Measurements from ENCODE around the gene OR5K2. TPM values are rescaled to one million over a fixed set of nuclear protein-coding genes. Genes with fewer than 3 reads are reported as not detected.

OR5K2 gene
- total and polyA plus RNA-seq, 2 of the 4 experiments (the other 2 are of a cell fraction) = not detected

GRCh38 chr3:98541695-98542094, 44.2 kb downstream of the OR5K2 start:
- H3K9ac ChIP-seq (ENCODE audit: low read depth, low read length) = no peak overlapping the region
- H2AK5ac ChIP-seq (ENCODE audit: low read depth, low read length) = no peak overlapping the region
- ATAC-seq (ENCODE audit: low read depth) = no peak
- no peak for DNase-seq
- no peak overlapping the region for H3K18ac ChIP-seq (ENCODE audit: low read depth, low read length)
- no peaks in the 10 kb centered on the region for H3K79me1 ChIP-seq (ENCODE audit: low read depth in 1 of 2, low read length in 2 of 2)
- CTCF ChIA-PET = no interaction called here
- H3K9me3 ChIP-seq (ENCODE audit: control insufficient read depth, insufficient read depth, low read length) = no peaks in the 10 kb centered on the region
- H2AFZ ChIP-seq (replicated peaks; ENCODE audit: low read length, poor library complexity) = no peak overlapping the region
- dilution Hi-C loops (cut with HindIII; ENCODE audit: low sequenced_read_pairs, unreplicated experiment) (no loop called here), in situ Hi-C loops (cut with MboI; ENCODE audit: low sequenced_read_pairs) (no loop called here), intact Hi-C loops (cut with micrococcal nuclease) (no loop called here)
- no peak overlapping the region for H3K14ac ChIP-seq (replicated peaks; ENCODE audit: low read depth, low read length)
- no peak overlapping the region for H3K4me2 ChIP-seq (ENCODE audit: low read depth, low read length)
- H3K4ac ChIP-seq (ENCODE audit: low read depth, low read length) = no peak overlapping the region
- WGBS, 2 experiments (ENCODE audit: extremely low coverage in 2 of 2, insufficient read length in 1 of 2) = no CpG with 5 or more reads among the region's 1 CpG
- H3K9me1 ChIP-seq (ENCODE audit: insufficient read depth, low read length) = no peaks in the 10 kb centered on the region
- no peak overlapping the region for H2AK9ac ChIP-seq (replicated peaks; ENCODE audit: low read depth, low read length, poor library complexity)
- H3K4me3 ChIP-seq (ENCODE audit: insufficient read depth, low read depth, low read length) = no peak overlapping the region
- no peak overlapping the region for H4K5ac ChIP-seq (ENCODE audit: low read depth, low read length)
- POLR2A ChIA-PET (ENCODE audit: unreplicated experiment) = no interaction called here
- no peak overlapping the region for H3K27ac ChIP-seq (ENCODE audit: insufficient read depth, low read length)
- no peaks in the 10 kb centered on the region for H3K36me3 ChIP-seq (ENCODE audit: control insufficient read depth, insufficient read depth, low read length)
- peaks cover 4% of the 10 kb centered on the region; the same call in 1 of the 2 replicates for H3K27me3 ChIP-seq (ENCODE audit: control insufficient read depth, insufficient read depth, low read length)
- no peaks in the 10 kb centered on the region for H3K4me1 ChIP-seq (ENCODE audit: control insufficient read depth, insufficient read depth, low read length)
- no peak overlapping the region for H2BK15ac ChIP-seq (ENCODE audit: low read depth, low read length)
- no peak overlapping the region for H3K23ac ChIP-seq (ENCODE audit: low read depth, low read length)
- H4K8ac ChIP-seq (ENCODE audit: low read depth in 2 of 2, low read length in 2 of 2) = no peak overlapping the region
- no peak overlapping the region for H2BK120ac ChIP-seq (ENCODE audit: low read depth, low read length)
- no peak overlapping the region for H4K91ac ChIP-seq (ENCODE audit: insufficient read depth, low read depth, low read length)
- no peak overlapping the region for H2BK20ac ChIP-seq (ENCODE audit: low read depth, low read length)
- no peak overlapping the region for H2BK5ac ChIP-seq (ENCODE audit: low read depth, low read length, poor library complexity, severe bottlenecking)
- TF ChIP-seq MAZ (IDR thresholded peaks at IDR 0.05; ENCODE audit: borderline replicate concordance, low read depth, low read length) (no peak), USF2 (IDR thresholded peaks at IDR 0.05; ENCODE audit: low read depth, low read length) (no peak), RAD21 (IDR thresholded peaks at IDR 0.05; ENCODE audit: low read length) (no peak), BHLHE40 (IDR thresholded peaks at IDR 0.05; ENCODE audit: low read depth, low read length) (no peak), POLR2A (IDR thresholded peaks at IDR 0.05; ENCODE audit: low read depth, low read length) (no peak), ELK1 (IDR thresholded peaks at IDR 0.05; ENCODE audit: borderline replicate concordance, low read depth, low read length) (no peak), MAFK (IDR thresholded peaks at IDR 0.05; ENCODE audit: low read depth, low read length) (no peak), FOS (IDR thresholded peaks at IDR 0.05; ENCODE audit: low read depth, low read length) (no peak), RCOR1 (IDR thresholded peaks at IDR 0.05; ENCODE audit: insufficient replicate concordance, low read length) (no peak), CHD1 (IDR thresholded peaks at IDR 0.05; ENCODE audit: low read depth, low read length) (no peak), CTCF (conservative IDR thresholded peaks at IDR 0.05; ENCODE audit: low read depth, low read length) (no peak)
- H4K20me1 ChIP-seq (ENCODE audit: insufficient read depth, low read length) = no peaks in the 10 kb centered on the region
- H3K56ac ChIP-seq (ENCODE audit: extremely low read depth, insufficient read depth, low read length) = no peak overlapping the region
- no TSS peak for BruUV-seq (replicated peaks)
